Body of pancreas (tissue), 4 donors: ENCODE results near the gene OR2T4.

Source experiments
- CTCF ChIP-seq, 7 experiments: fragments of 450-650 bp in 4 of 7; fragments of 200-600 bp in 3 of 7; sonication (generic) in 3 of 7; IDR thresholded peaks; one replicate each; pipeline ENCODE4 v1.5.1; 2016 to 2019; ENCODE audit warnings: antibody characterized with exemption in 7 of 7
- POLR2A ChIP-seq, 3 donors: fragments of 450-650 bp; IDR thresholded peaks; one replicate each; pipeline ENCODE4 v1.6.1; 2016; ENCODE audit warnings: antibody characterized with exemption in 3 of 3, mild to moderate bottlenecking in 2 of 3

- no peak for TF ChIP-seq CTCF (IDR thresholded peaks at IDR 0.05)
- no peak for TF ChIP-seq POLR2A (IDR thresholded peaks at IDR 0.05)
These were observed 2.0 kb upstream of the OR2T4 start for GRCh38 chr1:248359415-248359814.
